HG03097 (cell line): ENCODE measurements around the gene PLBD2.
"Not testable (repeated sequence)": the region's sequence is repeated elsewhere in the genome, so short reads cannot be mapped to it uniquely, and the experiment has no call there.

Source experiments
- ATAC-seq: cut with Tn5 transposase; IDR thresholded peaks from one replicate; pipeline ENCODE4 v1.9.1; 2021; ENCODE audit not compliant: unreplicated experiment, low FRiP score

The PLBD2 gene

DNA sequence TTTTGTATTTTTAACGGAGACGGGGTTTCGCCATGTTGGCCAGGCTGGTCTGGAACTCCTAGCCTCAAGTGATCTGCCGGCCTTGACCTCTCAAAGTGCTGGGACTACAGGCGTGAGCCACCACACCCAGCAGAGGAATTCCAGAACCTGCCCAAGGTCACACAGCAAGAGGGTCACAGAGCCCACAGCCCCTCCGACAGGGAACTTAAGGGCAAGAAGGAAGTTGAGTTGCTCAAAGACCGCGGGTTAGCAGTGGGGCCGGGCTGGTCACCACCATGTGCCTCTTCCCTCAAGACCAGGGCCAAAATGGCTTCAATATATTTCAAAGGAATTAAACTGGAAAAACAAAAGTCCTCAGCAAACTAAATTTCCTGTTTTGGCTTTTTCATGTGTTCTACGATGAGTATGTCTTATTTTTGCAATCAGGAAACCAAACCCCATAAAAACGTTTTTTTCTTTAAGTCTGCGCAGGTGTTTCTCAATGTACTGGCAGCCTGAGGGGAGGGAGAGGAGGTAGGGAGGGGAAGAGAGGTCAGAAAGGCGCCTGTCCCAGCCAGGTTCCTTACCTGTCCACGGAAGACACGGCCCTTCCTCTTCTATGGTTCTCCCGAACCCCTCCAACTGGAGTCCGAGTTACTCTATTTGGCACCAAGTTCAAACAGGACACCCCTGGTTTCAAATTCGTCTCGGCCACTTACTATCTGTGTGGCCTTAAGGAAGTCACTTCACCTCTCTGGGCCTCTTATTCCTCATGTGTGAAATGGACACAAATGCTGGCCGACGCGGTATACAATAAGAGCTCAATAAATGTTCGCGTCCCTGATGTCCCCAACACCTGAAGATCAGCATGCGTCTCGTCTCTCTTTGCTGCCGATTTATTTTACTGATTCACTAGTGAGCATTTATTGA lies 24.3 kb upstream of the PLBD2 start:
- no peak for ATAC-seq

- ATAC-seq: peak; percentile 93
These were observed 23.4 kb upstream of the PLBD2 start, which contains the start of gene SLC8B1 for GRCh38 chr12:113334786-113335539. Gene SLC8B1 (minus strand): TSS chr12:113335109. CDS start chr12:113332878, 2,231 bp downstream.

GRCh38 chr12:113339540-113339939 lies 18.8 kb upstream of the PLBD2 start:
- ATAC-seq: no peak

- ATAC-seq: no peak
These were observed 18.3 kb upstream of the PLBD2 start for GRCh38 chr12:113340061-113340460.

GRCh38 chr12:113341535-113341934 lies 16.9 kb upstream of the PLBD2 start:
- ATAC-seq: no peak

DNA sequence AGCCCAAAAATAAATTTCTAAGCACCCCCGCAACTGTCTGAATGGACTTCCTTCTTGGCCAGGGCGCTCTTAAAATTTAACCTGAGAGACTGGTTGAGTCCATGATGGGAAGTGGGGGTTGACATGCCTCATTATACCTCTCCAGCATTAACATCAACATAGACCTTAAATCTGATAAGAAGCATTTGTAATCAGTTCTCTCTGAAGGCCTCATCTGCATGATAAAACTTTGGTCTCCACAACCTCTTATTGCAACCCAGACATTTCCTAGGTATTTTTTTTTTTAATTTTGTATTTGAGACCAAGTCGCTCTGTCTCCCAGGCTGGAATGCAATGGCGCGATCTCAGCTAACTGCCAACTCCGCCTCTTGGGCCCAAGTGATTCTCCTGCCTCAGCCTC lies 13.1 kb upstream of the PLBD2 start:
- ATAC-seq: no peak

DNA sequence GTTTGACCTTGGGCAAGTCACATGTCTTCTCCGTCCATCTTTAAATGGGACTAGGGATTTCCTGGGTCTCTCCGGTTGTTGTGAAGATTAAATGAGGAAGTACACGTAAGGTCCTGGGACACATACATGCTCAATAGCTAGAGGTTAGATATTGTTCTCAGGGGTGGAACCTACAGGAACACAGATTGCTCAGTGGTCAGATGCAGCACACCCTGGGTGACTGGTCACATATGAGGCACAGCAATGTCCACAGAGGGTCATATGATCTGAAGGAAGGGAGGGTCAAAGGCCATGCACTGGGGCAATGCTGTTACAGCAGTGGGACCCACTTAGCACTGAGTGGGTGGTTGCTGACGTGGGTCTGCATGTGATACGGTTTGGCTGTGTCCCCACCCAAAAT lies 12.0 kb upstream of the PLBD2 start:
- no peak for ATAC-seq

- ATAC-seq: no peak
These were observed 11.3 kb upstream of the PLBD2 start for GRCh38 chr12:113347107-113347506.

DNA sequence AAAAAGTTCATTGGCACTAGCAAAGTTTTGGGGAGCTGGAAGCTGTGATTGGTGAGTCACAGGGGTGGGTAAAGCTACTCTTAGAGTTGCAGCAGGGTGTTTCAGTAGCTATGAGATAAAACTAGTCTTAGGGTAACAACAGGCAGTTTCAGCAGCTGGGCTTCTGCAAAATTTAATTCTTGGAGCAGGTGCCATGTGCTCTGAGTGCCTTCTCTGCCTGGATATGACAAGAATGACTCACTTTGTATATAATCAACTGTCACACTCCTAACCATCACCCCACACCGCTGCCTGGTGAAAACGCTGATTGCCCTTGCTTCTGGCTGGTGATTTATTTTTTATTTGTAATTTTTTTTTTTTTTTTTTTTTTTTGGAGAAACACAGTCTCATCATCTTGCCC lies 10.5 kb upstream of the PLBD2 start:
- no peak for ATAC-seq

DNA sequence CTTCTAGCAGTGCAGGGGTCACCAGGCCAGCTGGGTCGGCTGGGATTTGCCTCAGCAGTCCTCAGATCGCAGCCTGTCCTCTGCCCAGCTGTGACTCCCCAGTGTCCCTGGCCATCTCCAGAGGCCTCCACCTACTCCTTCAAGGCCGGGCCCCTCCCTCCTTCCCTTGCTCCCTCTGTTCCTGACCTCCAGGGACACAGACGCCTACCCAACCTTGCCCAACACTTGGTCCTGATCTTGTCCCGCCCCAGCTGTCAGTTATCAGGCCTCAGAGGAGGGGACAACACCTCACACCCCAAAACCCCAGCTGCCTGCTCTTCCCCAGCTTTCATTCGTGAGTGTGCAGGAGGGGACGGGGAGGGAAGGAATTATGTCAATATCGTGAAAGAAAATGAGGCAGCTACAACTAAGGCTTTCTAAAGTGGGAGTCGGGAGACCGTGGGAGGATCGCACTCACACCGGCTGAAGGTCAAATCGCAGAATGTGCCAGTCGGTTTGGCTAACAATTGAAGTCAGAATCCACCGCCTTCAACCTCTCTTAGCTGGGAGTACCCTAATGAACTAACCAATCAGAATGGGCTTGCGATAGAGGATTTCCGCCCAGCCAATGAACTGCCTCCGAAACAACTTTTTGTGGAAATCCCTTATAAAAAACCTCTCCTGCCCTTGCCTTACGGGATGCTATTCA lies 9.4 kb upstream of the PLBD2 start:
- ATAC-seq: no peak

- ATAC-seq: no peak
These were observed 7.3 kb upstream of the PLBD2 start for GRCh38 chr12:113351089-113351488.

GRCh38 chr12:113354192-113354591 lies 4.2 kb upstream of the PLBD2 start:
- ATAC-seq: not testable (repeated sequence)

DNA sequence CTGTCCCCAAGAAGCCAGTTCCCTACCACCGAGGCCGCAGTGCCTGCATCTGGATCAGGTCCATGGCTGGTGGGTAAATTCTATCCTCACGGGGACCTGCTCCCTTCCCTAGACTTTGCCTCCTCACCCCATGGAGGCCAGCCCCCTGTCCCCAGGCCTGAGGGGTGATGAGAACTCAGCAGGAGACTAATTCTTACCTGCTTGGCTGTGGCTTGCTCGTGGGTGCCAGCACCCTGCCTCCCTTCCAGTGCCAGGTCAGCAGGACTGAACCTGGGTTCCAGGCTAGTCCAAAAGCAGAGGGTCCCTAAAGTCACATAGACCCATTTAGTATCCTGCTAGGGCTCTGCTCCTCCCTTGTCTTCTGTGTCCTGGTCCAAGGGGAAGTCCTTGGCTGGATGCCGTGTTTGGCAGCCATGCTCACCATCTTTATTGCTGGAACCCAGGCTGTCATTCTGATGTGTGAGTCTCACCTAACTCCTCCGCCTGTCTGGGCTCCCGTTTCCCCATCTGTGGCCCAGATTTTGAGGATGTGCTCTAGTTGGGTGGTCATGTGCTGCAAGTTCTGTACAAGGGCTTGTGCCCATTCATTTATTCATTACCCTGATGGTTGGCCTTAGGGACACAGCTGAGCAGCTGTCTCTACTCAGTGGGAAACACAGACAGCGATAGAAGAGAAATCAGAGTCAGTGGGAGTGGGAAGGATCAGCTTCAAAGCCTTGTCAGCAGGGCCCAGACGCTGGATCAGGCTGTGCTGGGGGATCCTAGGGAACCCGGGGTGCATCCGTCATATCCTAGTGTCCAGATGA lies 949 bp downstream of the PLBD2 start:
- ATAC-seq: no peak

DNA sequence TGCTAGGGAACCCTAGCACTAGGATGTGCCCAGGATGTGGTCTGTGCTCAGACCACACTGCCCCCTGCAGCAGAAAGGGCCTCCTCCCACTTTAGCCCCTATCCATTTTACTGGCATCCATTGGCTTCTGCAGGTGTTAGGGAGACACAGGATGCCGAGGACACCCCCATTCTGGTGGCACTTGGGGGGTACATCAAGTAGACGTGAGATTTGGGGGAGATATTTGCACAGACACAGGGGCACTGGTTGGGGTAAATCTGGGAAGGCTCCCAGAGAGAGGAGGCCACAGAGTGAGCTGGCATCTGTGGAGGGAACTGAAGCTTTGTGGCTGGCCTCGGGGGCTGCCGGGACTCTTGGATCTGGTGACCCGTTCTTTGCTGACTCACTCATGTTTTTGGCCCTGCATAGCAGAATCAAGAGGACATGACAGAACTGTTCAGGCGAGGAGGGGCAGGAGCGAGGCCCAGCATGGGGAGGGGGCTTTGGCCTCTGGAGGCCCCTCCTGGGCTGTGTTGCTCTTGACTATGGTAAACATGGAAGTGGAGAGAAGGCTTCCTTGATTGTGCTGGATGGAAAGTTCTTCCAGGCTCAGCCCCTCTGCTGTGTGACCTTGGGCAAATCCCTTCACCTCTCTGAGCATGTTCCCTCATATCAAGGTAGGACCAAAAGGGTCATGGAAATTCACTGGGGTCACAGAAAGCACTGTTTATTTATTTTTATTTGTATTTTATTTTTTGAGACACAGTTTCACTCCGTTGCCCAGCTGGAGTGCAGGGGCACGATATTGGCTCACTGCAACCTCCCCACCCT lies 1.8 kb downstream of the PLBD2 start:
- ATAC-seq: no peak

DNA sequence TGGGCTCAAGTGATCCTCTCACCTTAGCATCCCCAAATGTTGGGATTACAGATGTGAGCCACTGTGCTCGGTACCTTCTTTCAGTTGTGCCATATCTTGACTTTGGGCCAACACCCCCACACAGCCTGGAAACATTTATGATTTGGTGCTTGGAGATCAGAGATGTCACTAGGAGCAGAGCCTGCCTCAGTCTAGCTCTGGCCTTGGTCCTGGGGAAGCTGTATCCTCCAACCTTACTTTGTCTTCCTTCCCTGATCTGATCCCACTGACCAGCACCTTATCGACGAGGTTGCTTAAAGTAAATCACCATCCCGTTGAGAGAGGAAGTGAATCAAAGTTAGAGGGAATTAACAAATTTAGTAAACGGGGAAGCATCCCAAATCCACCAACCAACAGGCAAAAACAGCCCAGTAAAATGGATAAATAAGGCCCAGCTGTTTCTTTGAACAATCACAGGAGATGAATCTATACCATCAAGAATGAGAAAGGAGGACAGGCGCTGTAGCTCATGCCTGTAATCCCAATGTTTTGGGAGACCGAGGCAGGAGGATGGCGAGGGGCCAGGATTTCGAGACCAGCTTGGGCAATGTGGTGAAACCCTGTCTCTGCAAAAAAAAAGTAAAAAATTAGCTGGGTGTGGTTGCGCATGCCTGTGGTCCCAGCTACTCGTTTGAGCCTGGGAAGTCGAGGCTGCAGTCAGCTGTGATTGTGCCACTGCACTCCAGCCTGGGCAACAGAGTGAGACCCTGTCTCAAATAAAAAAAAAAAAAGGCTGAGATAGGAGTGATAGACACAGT lies 3.4 kb downstream of the PLBD2 start:
- ATAC-seq: no peak

- no peak for ATAC-seq
These were observed 6.3 kb downstream of the PLBD2 start for GRCh38 chr12:113364698-113365097.

GRCh38 chr12:113365639-113366395 lies 7.4 kb downstream of the PLBD2 start:
- no peak for ATAC-seq

GRCh38 chr12:113366827-113367226 lies 8.4 kb downstream of the PLBD2 start:
- ATAC-seq: no peak
